Smooth muscle cell (in vitro differentiated cells): ENCODE results near the gene RAMP3. TPM values are rescaled to one million over a fixed set of nuclear protein-coding genes. Genes with fewer than 3 reads are reported as not detected.

Experiments
- DNase-seq: peaks from one replicate; lab custom pipeline; 2025; ENCODE audit not compliant: unreplicated experiment; lab: John Stamatoyannopoulos, UW
- H2AFZ ChIP-seq: fragments of 200-600 bp; sonication (generic); 2 replicates; pipeline ENCODE4 v1.6.0; 2016; ENCODE audit warnings: antibody characterized with exemption, low read depth, mild to moderate bottlenecking
- H3F3A ChIP-seq: fragments of 200-600 bp; sonication (generic); 2 replicates; pipeline ENCODE4 v1.6.0; 2017; ENCODE audit warnings: antibody characterized with exemption, low read depth
- H3K27ac ChIP-seq: fragments of 200-600 bp; sonication (generic); 2 replicates; pipeline ENCODE4 v1.5.1; 2016; ENCODE audit warnings: low read depth, mild to moderate bottlenecking
- H3K27me3 ChIP-seq: fragments of 200-600 bp; sonication (generic); 2 replicates; pipeline ENCODE4 v1.6.1; 2016; ENCODE audit warnings: low read depth, mild to moderate bottlenecking
- H3K36me3 ChIP-seq: fragments of 200-600 bp; sonication (generic); 2 replicates; pipeline ENCODE4 v1.5.1; 2016; ENCODE audit warnings: low read depth
- H3K4me1 ChIP-seq: fragments of 200-600 bp; sonication (generic); 2 replicates; pipeline ENCODE4 v1.5.1; 2016; ENCODE audit warnings: low read depth
- H3K4me2 ChIP-seq: fragments of 200-600 bp; sonication (generic); 2 replicates; pipeline ENCODE4 v1.6.0; 2016; ENCODE audit warnings: mild to moderate bottlenecking
- H3K4me3 ChIP-seq: fragments of 200-600 bp; sonication (generic); 2 replicates; pipeline ENCODE4 v1.5.1; 2016; ENCODE audit warnings: mild to moderate bottlenecking
- H3K79me2 ChIP-seq: fragments of 200-600 bp; sonication (generic); 2 replicates; pipeline ENCODE4 v1.6.0; 2016; ENCODE audit warnings: low read depth, mild to moderate bottlenecking
- H3K9ac ChIP-seq: fragments of 200-600 bp; sonication (generic); 2 replicates; pipeline ENCODE4 v1.6.0; 2016; ENCODE audit warnings: low read depth
- H3K9me3 ChIP-seq: fragments of 200-600 bp; sonication (generic); replicated peaks from 2 replicates; pipeline ENCODE4 v1.5.1; 2016; ENCODE audit warnings: low read depth
- H4K20me1 ChIP-seq: fragments of 200-600 bp; sonication (generic); 2 replicates; pipeline ENCODE4 v1.6.0; 2016; ENCODE audit warnings: low read depth
- CTCF ChIP-seq: fragments of 200-600 bp; sonication (generic); IDR thresholded peaks from 2 replicates; pipeline ENCODE4 v1.5.1; 2017; ENCODE audit warnings: borderline replicate concordance, mild to moderate bottlenecking, antibody characterized with exemption; ENCODE audit not compliant: insufficient read depth, poor library complexity, severe bottlenecking
- WGBS: methylation state at CpG from one replicate; pipeline ENCODE4 v1.1.7; 2016; ENCODE audit warnings: low lambda C conversion rate; 5-methylcytosine and 5-hydroxymethylcytosine counted together
- polyA plus RNA-seq: library from polyadenylated mRNA; unstranded; fragments of >200 nt; fragmentation: Nextera tagmentation; extraction: Ambion mirVana; gene quantifications from 2 replicates; pipeline ENCODE4 v1.2.1, GENCODE V29; 2016
- total RNA-seq: library from RNA; depleted of rRNA; stranded (reverse); fragments of >200 nt; gene quantifications from 2 replicates; pipeline ENCODE4 v1.2.3, GENCODE V29; 2014

The RAMP3 gene
- total and polyA plus RNA-seq, 2 experiments from 2014 or later = not detected

DNA sequence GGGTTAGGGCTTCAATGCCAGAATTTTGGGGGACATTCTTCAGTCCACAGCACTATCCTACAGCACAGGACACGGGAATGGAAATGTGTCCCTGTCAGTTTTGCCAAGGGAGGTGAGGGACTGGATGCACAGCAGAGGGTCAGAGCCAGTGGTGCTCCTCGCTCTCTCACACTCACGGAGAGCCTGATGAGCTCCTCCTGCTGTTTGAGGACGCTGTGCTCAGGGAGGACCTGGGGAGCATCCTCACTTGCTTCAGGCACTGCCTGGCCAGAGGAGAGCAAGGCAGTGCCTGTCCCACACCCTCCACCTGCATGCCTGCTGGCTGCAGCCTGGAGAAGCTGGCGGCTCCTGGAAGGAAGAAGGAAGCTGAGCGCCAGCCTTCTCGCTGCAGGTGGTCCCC is 58.6 kb downstream of the RAMP3 start:
- Histone ChIP-seq H3K36me3 (no peaks in the 10 kb centered on the region), H3K27me3 (peaks cover 37% of the 10 kb centered on the region), H3K4me2 (no peak overlapping the region), H3K9me3 (no peaks in the 10 kb centered on the region), H3K4me1 (no peaks in the 10 kb centered on the region), H3F3A (no peaks in the 10 kb centered on the region), H3K4me3 (no peak overlapping the region), H2AFZ (no peak overlapping the region), H4K20me1 (no peaks in the 10 kb centered on the region), H3K79me2 (no peaks in the 10 kb centered on the region), H3K9ac (no peak overlapping the region), H3K27ac (no peak overlapping the region)
- TF ChIP-seq CTCF = no peak
- 71% methylated on average over 7 of the region's 7 CpGs for WGBS
- no peak for DNase-seq

DNA sequence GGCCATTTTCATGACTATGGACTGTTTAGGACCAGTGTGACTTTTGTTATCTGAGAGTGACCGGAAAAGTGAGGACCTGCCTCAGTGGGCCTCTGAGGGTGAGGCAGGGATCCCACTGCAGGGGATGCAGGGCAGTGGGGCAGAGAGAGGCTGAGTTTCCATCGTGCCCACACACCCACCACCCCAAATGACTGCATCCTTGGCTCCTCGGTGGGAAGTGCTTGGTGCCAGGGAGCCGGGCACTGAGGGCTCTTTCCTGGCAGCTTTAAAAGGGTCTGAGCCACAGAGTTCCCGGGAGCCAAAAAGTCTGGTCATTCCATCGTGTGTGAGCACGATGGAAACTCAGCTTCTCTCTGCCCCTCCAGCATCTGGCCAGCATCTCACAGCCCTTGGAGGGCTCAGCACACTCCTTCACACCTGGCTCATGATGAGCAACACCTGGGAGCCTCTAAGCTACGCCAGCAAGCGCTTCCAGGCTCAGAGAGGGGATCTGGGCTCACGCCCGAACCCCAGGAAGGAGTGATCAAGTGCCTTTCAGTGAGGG is 59.1 kb downstream of the RAMP3 start:
- no peak overlapping the region for H3K4me2 ChIP-seq
- H3K9me3 ChIP-seq = no peaks in the 10 kb centered on the region
- H2AFZ ChIP-seq = no peak overlapping the region
- H3F3A ChIP-seq = no peaks in the 10 kb centered on the region
- H4K20me1 ChIP-seq = no peaks in the 10 kb centered on the region
- no peak overlapping the region for H3K27ac ChIP-seq
- H3K79me2 ChIP-seq = no peaks in the 10 kb centered on the region
- WGBS = 76% methylated on average over 11 of the region's 11 CpGs
- H3K4me1 ChIP-seq = no peaks in the 10 kb centered on the region
- TF ChIP-seq CTCF = no peak
- no peak overlapping the region for H3K9ac ChIP-seq
- H3K36me3 ChIP-seq = no peaks in the 10 kb centered on the region
- peaks cover 37% of the 10 kb centered on the region for H3K27me3 ChIP-seq
- no peak overlapping the region for H3K4me3 ChIP-seq
- no peak for DNase-seq

DNA sequence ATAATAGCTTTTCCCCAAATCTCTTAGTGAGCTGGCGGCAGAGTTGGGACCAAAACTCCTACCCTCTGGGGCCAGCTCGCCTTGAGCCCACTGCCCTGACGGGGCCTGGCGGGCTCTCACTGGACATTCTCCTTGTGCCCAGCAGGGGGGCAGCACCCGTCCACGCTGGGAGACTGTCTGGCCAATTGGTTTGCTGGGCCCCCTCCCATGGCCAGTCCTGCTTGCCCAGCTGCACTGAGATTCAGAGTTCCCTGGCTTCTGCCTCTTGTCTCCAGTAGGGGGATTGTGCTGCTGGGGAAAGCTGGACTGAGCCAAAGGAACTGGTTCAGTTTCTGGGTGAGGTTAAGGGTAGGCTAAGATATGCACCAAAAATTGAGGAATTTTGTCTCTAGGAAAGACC is 59.8 kb downstream of the RAMP3 start:
- Histone ChIP-seq H3K79me2 (no peaks in the 10 kb centered on the region), H3K27ac (no peak overlapping the region), H3F3A (no peaks in the 10 kb centered on the region), H2AFZ (no peak overlapping the region), H3K4me3 (no peak overlapping the region), H3K27me3 (peaks cover 36% of the 10 kb centered on the region), H3K9ac (no peak overlapping the region), H3K4me1 (no peaks in the 10 kb centered on the region), H3K4me2 (no peak overlapping the region), H3K9me3 (no peaks in the 10 kb centered on the region), H3K36me3 (no peaks in the 10 kb centered on the region), H4K20me1 (no peaks in the 10 kb centered on the region)
- 38% methylated on average over 6 of the region's 6 CpGs for WGBS
- peak; percentile 32 for TF ChIP-seq CTCF
- DNase-seq = no peak

DNA sequence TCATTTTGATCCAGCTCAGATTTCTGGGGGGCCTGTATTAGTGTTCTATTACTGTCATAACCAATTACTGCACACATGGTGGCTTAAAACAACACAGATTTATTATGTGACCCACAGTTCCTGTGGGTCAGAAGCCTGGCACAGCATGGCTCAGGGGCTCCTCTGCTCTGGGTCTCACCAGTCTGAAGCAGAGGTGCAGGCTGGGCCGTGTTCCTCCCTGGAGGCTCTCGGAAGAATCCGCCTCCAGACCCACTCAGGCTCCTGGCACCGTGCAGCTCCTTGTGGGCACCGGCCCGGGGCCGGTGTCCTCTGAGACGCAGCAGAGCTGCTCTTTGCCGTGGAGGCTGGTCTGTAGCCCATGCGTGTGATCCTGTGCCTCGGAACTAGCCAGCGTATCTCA is 61.5 kb downstream of the RAMP3 start:
- TF ChIP-seq CTCF = no peak
- no peak for DNase-seq
- H3K27me3 ChIP-seq = peaks cover 33% of the 10 kb centered on the region

More for the DNA sequence above, 61.5 kb downstream of the RAMP3 start:
- Histone ChIP-seq H3K9ac (no peak overlapping the region), H3K27ac (no peak overlapping the region), H4K20me1 (no peaks in the 10 kb centered on the region), H3K9me3 (no peaks in the 10 kb centered on the region), H2AFZ (no peak overlapping the region), H3K36me3 (no peaks in the 10 kb centered on the region), H3K79me2 (no peaks in the 10 kb centered on the region), H3F3A (no peaks in the 10 kb centered on the region), H3K4me2 (no peak overlapping the region), H3K4me3 (no peak overlapping the region), H3K4me1 (no peaks in the 10 kb centered on the region)
- WGBS = 94% methylated on average over 12 of the region's 12 CpGs
